Activated naive CD8-positive, alpha-beta T cell treated with anti-CD3 and anti-CD28 coated beads, Interleukin-2, amount 10 ng/mL, durations not matched to agents 7 days and 5 days (primary cell): ENCODE measurements around the gene UNC45B. TPM values are rescaled to one million over a fixed set of nuclear protein-coding genes. Genes with fewer than 3 reads are reported as not detected.

Experiments used
- total RNA-seq, 2 experiments: library from RNA; stranded (reverse); gene quantifications; one replicate each; pipeline ENCODE4 v1.2.3, GENCODE V29; 2021

UNC45B gene
- total RNA-seq, 2 experiments from 2014 or later = 0.14 to 0.20 TPM

Other genes with a start within 250 kb of the UNC45B start
- gene CCT6B, start 186.4 kb upstream of the UNC45B start, total RNA-seq = 1 to 10 TPM; 1.4 to 1.5 TPM
- gene ZNF830, start 186.3 kb upstream of the UNC45B start, total RNA-seq = 10 to 100 TPM; 29.5 to 33.4 TPM
- 10 to 100 TPM; 39.7 to 40.3 TPM for gene LIG3, start 167.3 kb upstream of the UNC45B start, total RNA-seq
- gene RFFL, start 84.1 kb upstream of the UNC45B start, total RNA-seq = 10 to 100 TPM; 37.4 to 42.3 TPM
- 10 to 100 TPM; 27.3 to 33.8 TPM for gene RAD51D, start 28.0 kb upstream of the UNC45B start, total RNA-seq
- not detected for gene FNDC8, start 26.2 kb upstream of the UNC45B start, total RNA-seq
- gene NLE1, start 5.5 kb upstream of the UNC45B start, total RNA-seq = 10 to 100 TPM; 13.4 to 17.4 TPM
- gene SLC35G3, start 46.6 kb downstream of the UNC45B start, total RNA-seq = not detected
- gene SLFN5, start 95.3 kb downstream of the UNC45B start, total RNA-seq = 100 to 1,000 TPM; 239 to 249 TPM
- 10 to 100 TPM; 44.1 to 47.5 TPM for gene SLFN11, start 225.8 kb downstream of the UNC45B start, total RNA-seq